K562 (cell line): Measurements from ENCODE around the gene MRPS30. TPM values are rescaled to one million over a fixed set of nuclear protein-coding genes. Genes with fewer than 3 reads are reported as not detected.

Experiments used
- ARID4B ChIP-seq: sonication (generic); formaldehyde crosslinking; IDR thresholded peaks from 2 replicates; pipeline ENCODE4 v1.8.0; 2022; ENCODE audit warnings: mild to moderate bottlenecking, missing genetic modification reagents
- CBFB ChIP-seq: sonication (generic); formaldehyde crosslinking; IDR thresholded peaks from 2 replicates; pipeline ENCODE4 v1.4.0; 2020; ENCODE audit warnings: mild to moderate bottlenecking, missing genetic modification reagents
- HDAC1 ChIP-seq, 2 experiments: fragments of 450-650 bp; IDR thresholded peaks; 2 replicates each; pipeline ENCODE4 v1.6.1; 2016 to 2017; ENCODE audit warnings: inconsistent platforms in 1 of 2, mild to moderate bottlenecking in 1 of 2, moderate library complexity in 1 of 2
- MTA3 ChIP-seq: fragments of 450-650 bp; formaldehyde crosslinking; IDR thresholded peaks from 2 replicates; pipeline ENCODE4 v1.6.1; 2017; ENCODE audit warnings: mild to moderate bottlenecking, borderline replicate concordance
- NBN ChIP-seq: fragments of 450-650 bp; IDR thresholded peaks from 2 replicates; pipeline ENCODE4 v1.6.1; 2016; ENCODE audit warnings: low read depth, mild to moderate bottlenecking
- NFE2 ChIP-seq: IDR thresholded peaks from 2 replicates; pipeline ENCODE4 v1.6.1; 2014; ENCODE audit warnings: antibody characterized with exemption, low read depth
- XRCC5 ChIP-seq: fragments of 200-400 bp; formaldehyde crosslinking; IDR thresholded peaks from 2 replicates; pipeline ENCODE4 v1.6.1; 2017; ENCODE audit warnings: low read depth, mild to moderate bottlenecking, low read length
- ZC3H11A ChIP-seq: IDR thresholded peaks from 2 replicates; pipeline ENCODE4 v1.6.1; 2012; ENCODE audit warnings: low read depth, low read length, improper control_type of control experiment
- polyA plus RNA-seq, 8 experiments: library from polyadenylated mRNA; depleted of rRNA in 4 of 8; stranded (reverse) in 5 of 8; unstranded in 3 of 8; fragments of >200 nt; fragmentation: Nextera tagmentation in 2 of 8; fragmentation: Illumina TruSeq in 1 of 8; extraction: Ambion mirVana in 2 of 8; extraction: Trizol in 1 of 8; gene quantifications; 2 replicates each; pipeline versions ENCODE4 v1.2.1 to v1.2.3, GENCODE V29; 2011 to 2014; ENCODE audit warnings: inconsistent platforms in 1 of 8, missing spikeins in 1 of 8
- total RNA-seq, 7 experiments: library from RNA; depleted of rRNA in 6 of 7; stranded (reverse); fragments of >200 nt in 6 of 7; fragmentation: Illumina TruSeq in 2 of 7; extraction: Trizol in 2 of 7; gene quantifications; 2 replicates each; pipeline versions ENCODE4 v1.2.1 to v1.2.3, GENCODE V29; 2011 to 2021; ENCODE audit warnings: low replicate concordance in 1 of 7
- TF ChIP-seq, protein P1 (sequence below): fragments of 250-450 bp; sonication (Bioruptor Pico); IDR thresholded peaks from 2 replicates; pipeline ENCODE4 v1.8.0; 2022; ENCODE audit warnings: inconsistent platforms

MRPS30 gene
- total and polyA plus RNA-seq, 9 of the 15 experiments (the other 6 are each of a cell fraction or from before 2014, with no cell fraction given), result 24.3 to 145 (median 114) TPM

DNA sequence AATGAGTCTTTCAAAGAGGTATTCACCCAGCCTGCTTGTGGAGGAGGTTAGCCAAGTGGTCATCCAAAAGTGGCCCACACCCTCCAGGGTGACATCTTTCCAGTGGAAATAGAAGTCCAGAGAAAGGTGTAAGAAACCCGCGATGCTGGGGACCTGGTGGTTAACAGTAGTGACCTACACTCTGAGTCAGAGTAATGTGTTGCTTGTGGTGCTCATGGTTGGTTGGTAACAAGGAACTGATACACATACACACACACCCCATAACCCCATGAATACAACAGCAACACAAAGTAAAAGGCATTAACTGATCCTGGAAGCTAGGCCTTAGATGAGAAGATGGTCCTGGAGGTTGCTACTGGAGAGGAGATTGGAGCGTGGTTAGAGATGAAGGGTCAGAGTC lies 26.9 kb downstream of the MRPS30 start (continued):
- TF ChIP-seq ARID4B (CRISPR knock-in tag), result no peak
- no peak for TF ChIP-seq ZC3H11A
- no peak for TF ChIP-seq XRCC5
- TF ChIP-seq NBN, result no peak
- TF ChIP-seq, protein P1, sequence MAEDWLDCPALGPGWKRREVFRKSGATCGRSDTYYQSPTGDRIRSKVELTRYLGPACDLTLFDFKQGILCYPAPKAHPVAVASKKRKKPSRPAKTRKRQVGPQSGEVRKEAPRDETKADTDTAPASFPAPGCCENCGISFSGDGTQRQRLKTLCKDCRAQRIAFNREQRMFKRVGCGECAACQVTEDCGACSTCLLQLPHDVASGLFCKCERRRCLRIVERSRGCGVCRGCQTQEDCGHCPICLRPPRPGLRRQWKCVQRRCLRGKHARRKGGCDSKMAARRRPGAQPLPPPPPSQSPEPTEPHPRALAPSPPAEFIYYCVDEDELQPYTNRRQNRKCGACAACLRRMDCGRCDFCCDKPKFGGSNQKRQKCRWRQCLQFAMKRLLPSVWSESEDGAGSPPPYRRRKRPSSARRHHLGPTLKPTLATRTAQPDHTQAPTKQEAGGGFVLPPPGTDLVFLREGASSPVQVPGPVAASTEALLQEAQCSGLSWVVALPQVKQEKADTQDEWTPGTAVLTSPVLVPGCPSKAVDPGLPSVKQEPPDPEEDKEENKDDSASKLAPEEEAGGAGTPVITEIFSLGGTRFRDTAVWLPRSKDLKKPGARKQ, result no peak
- no peak for TF ChIP-seq CBFB
- no peak for TF ChIP-seq MTA3
- no peak for TF ChIP-seq HDAC1 (IDR thresholded peaks at IDR 0.05)
- TF ChIP-seq NFE2, result no peak
